GM18909 (cell line): ENCODE results near the gene CALHM3.
A peak's percentile ranks its signal among the peaks of the same experiment; 100 is the strongest.
"Not testable (repeated sequence)": the region's sequence is repeated elsewhere in the genome, so short reads cannot be mapped to it uniquely, and the experiment has no call there.

ENCODE experiments used
- ATAC-seq: cut with Tn5 transposase; IDR thresholded peaks from one replicate; pipeline ENCODE4 v1.9.1; 2021; ENCODE audit warnings: mild to moderate bottlenecking; ENCODE audit not compliant: unreplicated experiment, poor library complexity

CALHM3 gene

DNA sequence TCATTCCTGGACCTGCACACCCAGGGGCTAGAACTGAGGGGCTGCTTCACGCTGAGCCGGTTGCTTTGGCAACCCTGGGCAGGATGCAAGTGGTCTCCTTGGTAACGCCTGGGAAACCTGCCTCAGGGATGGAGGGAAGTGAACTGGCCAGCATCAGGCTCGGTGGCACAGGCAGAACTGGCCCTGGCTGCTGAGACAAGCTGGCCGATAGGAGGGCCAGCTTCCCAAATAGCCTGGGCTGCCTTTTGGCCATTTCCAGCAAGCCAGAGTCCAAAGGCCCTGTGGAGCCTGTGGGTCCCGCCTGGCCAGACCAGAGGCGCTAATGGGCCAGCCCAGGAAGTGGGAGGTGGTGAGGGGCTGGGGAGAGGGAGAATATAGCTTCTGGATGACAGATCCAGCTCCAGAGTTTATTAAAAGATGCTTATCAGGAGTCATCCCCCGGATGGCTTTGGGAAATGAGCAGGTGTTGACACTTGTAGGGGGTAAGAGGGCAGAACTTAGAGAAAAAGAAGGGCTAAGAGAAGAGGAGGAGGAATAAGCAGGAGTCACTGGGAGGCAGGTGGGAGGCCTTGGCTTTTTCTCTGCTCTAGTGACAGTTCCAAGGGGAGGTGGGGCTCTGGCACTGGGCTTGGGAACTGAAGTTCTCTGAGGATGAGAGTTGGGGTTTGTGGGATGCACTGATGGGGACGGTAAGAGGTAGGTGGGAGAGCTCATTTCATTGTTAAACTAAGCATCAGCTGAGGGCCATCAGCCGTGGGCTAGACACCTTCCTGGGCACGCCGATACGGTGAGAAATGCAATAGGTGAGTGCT is 24.0 kb upstream of the CALHM3 start:
- ATAC-seq: no peak

GRCh38 chr10:103501186-103501585 is 22.1 kb upstream of the CALHM3 start:
- no peak for ATAC-seq

GRCh38 chr10:103500481-103500880 is 21.4 kb upstream of the CALHM3 start:
- no peak for ATAC-seq

- ATAC-seq: no peak
These were observed 20.8 kb upstream of the CALHM3 start for GRCh38 chr10:103499881-103500280.

DNA sequence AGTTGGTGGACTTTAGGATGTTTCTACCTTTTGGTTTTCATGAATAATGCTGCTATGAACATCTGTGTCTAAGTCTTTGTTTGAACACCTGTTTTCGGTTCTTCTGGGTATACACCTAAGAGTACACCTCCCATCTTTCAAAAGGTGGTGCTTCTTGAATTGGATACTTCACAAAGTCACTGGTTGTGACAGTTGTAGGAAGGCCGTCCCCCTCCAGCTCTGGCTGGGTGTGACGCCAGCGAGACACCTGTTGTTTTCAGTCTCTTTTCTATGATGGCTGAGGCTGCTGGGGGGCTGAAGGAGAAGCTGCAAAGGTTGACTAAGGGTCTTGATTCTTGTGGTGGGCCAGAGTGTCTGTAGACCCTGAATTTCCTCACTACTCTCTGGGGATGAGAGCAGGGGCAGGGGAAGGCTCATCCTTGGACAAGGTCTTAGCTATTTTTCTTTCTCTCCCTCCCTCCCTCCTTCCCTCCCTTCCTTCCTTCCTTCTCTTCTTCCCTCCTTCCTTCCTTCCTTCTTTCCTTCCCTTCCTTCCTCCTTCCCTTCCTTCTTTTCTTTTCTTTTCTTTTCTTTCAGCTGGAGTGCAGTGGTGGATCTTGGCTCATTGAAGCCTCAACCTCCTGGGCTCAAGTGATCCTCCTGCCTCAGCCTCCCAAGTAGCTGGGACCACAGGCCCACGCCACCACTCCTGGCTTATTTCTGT is 20.0 kb upstream of the CALHM3 start:
- ATAC-seq: no peak

GRCh38 chr10:103497161-103497915 is 18.3 kb upstream of the CALHM3 start:
- ATAC-seq: no peak

- no peak for ATAC-seq
These were observed 16.3 kb upstream of the CALHM3 start for GRCh38 chr10:103495321-103495720.

DNA sequence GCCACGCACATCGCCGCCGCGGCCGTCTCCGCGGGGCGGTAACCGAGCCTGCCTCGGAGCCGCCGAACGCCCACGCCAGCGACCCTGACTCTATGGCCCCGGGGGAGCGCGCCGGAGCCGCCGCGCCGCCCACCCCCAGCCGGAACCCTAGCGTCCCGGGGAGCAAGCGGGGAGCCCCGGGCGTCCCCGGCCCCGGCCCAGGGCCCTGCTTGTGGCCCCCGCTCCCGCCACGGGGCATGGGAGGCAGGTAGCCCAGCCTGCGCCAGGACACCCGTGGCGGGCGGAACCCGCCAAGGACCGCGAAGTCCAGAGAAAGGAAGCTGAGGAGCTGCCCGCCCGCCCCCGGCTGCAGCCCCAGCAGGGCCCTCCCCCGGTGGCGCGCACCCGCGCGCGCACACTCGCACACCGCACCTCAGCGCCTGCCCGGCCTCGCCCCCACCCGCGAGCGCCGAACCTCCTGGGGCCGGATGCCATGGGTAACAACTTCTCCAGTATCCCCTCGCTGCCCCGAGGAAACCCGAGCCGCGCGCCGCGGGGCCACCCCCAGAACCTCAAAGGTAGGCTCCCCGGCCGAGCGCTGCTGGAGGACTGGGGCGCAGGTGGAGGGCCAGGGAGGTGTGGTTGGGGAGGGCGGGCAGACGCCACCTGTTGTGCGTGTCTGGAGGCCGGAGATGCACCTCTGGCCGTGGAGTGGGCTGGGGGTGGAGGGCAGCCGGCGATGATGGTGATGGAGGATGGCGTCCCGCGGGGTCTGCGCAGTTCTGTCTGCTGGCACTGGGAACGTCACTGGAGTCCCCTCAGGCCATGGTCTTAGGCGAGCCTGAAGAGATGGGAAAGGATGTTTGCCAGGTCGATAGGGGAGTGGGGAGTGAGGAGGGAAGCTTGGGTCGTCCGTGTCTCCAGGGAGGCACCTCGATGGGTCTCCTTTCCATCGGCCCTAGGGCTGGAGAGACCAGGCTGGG is 15.2 kb upstream of the CALHM3 start:
- no peak for ATAC-seq

- no peak for ATAC-seq
These were observed 14.4 kb upstream of the CALHM3 start, which contains the start of gene NEURL1 for GRCh38 chr10:103493362-103493915. TSS of gene NEURL1 (plus strand) at chr10:103493705. CDS start at chr10:103494388, 683 bp downstream.

GRCh38 chr10:103492655-103493261 is 13.7 kb upstream of the CALHM3 start:
- no peak for ATAC-seq

DNA sequence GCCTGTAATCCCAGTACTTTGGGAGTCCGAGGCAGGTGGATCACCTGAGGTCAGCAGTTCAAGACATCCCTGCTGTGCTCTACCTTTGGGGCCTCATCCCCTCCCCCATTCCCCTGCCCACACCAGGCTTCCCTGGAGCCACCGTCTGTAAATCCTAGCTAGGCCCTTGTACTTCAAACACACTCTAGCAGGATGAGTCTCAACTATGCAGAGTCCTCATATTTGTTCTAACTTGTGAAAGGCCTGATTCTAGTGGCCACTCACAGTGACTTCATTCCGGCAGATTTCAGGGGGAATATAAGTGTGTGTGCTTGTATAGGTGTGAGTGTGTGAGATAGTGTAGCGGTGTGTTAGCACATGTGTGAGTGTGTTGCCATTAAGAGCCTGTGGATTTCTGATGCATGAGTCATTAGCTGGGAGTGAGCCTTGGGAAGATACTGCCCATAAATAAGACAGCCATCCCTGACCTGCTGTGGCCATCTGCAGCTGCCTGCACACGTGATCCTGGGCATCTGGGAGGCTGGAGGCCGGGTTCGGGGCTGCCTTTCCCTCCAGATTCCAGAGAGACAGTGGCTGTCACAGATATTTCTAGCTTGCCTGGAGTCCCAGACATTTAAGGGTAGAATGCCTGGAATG is 12.8 kb upstream of the CALHM3 start:
- ATAC-seq: no peak

- peak; percentile 31 for ATAC-seq
These were observed 11.9 kb upstream of the CALHM3 start for GRCh38 chr10:103490986-103491314.

- ATAC-seq: no peak
These were observed 8.3 kb upstream of the CALHM3 start for GRCh38 chr10:103487410-103487708.

GRCh38 chr10:103486635-103487409 is 7.8 kb upstream of the CALHM3 start:
- ATAC-seq: not testable (repeated sequence)

- peak; percentile 56 for ATAC-seq
These were observed 3.0 kb upstream of the CALHM3 start for GRCh38 chr10:103481974-103482531.

DNA sequence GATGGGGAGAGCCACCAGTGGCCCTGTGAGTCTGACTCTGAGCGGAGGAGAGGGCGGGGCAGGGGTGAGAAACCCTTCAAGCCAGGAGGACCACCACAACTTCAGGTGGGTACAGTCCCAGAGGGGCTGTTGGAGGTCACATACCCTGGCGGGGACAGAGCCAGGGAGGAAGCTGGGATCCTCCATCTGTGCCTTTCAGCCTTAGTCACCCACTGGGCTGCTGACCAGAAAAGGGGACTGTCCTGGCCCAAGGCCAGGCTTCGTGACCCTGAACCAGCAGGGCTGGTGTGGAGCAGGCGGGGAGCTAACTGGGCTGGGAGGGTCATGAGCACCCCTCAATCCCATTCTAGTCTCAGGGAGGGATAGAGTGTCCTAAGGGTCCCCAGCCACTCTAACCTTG is 1.5 kb upstream of the CALHM3 start:
- no peak for ATAC-seq

DNA sequence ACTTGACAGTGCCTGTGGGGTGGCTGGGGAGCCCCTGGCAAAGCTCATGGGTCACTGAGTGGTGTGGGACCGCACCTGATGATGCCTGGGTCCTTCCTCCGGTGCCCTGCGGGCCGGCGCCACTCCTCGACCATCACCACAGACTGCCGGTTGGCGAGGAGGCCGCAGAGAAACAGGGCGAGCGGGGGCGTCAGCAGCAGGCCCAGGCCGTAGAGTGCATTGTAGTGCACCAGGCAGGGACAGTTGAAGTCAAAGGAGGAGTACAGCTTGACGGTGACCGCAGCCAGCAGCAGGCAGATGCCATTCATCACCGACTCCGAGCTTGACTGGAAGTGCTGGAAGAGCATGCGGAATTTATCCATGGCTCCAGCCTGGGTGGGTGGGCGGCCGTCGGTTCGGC is 369 bp downstream of the CALHM3 start:
- no peak for ATAC-seq
